HG03159 (cell line): Measurements from ENCODE around the gene UGT8.
"Not testable (repeated sequence)": the region's sequence is repeated elsewhere in the genome, so short reads cannot be mapped to it uniquely, and the experiment has no call there.

Experiments used
- ATAC-seq: cut with Tn5 transposase; IDR thresholded peaks from one replicate; pipeline ENCODE4 v1.9.1; 2021; ENCODE audit warnings: mild to moderate bottlenecking, moderate library complexity; ENCODE audit not compliant: unreplicated experiment

Gene UGT8

DNA sequence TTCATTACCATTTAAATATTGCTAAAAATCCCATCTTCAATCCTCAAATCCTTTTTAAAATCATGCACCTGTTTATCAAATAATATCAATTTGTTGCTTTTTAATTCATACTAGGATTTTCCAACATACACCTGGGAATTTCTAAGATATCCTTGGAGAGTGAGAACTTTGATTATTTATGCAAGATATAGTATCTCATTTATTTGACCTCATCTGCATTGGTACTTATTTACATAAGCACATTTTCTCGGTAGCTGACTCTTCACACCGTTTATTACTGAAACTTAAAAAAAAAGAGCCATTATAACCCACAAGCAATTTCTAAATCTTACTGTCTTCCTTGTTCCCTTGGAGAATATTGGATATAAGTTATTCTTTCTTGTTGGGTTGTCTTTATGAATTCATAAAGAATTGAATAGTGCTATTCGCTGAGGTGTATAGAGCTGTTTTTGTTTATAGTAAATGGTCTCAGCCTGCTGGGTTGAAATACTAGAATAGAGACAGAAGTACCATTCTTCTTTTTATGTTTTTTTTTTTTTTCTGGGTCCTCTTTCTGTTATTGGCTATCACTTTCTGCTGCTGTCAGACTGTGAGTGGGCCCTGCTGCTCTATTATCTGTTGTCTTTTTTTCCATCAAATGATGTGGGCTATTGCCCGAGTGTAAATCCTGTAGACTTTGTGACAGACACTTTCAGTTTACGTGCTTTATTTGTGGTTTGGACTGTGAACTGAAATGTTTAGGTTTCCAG, 2.9 kb downstream of the UGT8 start:
- ATAC-seq = peak; percentile 32

DNA sequence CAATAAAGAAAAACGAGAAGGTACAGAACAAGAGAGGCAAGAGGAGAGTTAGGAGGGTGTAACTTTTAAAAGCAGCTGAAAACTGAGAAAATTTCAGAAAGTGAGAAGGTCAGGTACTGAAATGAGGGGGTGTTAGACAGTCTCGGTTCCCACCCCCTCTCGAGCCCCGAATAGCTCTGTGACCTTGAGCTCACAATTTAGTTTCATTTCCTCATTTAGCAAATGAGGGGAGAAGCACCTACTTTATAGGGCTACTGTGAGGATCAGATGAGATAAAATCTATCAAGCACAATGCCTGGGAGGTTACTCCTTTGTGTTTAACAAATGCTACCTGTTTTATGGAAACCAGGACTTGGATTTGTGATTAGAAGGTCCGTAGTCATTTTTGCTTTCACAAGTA, 4.9 kb downstream of the UGT8 start:
- ATAC-seq = peak; percentile 92

GRCh38 chr4:114606245-114606644, 7.6 kb downstream of the UGT8 start:
- no peak for ATAC-seq

- no peak for ATAC-seq
These were observed 8.4 kb downstream of the UGT8 start for GRCh38 chr4:114607056-114607455.

DNA sequence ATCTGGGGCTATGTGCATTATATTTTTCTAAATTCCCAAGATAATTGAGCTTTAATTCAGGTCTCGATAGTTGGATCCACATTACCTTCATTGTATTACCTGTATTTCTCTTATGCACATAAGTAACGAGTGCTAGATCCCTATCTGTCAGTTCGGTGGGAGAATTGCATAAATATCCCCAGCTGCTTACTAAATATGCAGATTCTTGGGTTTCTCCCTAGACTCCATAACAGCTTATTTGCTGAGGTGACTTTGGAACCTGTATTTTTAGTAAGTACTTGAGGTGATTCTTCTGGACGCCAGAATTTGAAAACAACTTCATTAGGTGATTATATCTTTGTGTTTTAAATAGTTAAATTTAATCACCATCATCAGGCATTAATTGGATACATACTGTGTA, 15.0 kb downstream of the UGT8 start:
- no peak for ATAC-seq

DNA sequence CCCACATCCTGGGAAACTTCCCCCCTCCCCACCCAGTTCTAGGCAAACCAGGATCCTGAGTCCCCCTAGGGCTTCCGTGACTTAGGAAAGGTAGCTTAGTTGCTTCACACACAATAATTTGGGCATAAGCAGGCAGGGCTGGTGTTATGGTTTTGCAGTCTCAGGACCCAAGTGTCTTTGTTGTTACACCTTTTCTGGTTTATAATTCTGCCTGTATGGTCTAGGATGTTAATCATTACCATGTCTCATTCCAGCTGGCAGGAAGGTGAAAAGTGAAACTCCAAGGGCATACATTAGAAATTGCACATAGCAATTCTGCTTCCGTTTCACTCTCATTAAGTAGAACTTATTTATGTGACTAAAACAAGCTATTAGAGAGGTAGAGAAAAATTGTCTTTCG, 16.8 kb downstream of the UGT8 start:
- peak; percentile 65 for ATAC-seq

DNA sequence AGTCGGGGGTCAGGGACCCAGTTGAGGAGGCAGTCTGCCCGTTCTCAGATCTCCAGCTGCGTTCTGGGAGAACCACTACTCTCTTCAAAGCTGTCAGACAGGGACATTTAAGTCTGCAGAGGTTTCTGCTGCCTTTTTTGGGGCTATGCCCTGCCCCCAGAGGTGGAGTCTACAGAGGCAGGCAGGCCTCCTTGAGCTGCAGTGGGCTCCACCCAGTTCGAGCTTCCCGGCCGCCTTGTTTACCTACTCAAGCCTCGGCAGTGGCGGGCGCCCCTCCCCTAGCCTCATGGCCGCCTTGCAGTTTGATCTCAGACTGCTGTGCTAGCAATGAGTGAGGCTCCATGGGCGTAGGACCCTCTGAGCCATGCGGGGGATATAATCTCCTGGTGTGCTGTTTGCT, 17.4 kb downstream of the UGT8 start:
- not testable (repeated sequence) for ATAC-seq

- ATAC-seq = no peak
These were observed 27.6 kb downstream of the UGT8 start for GRCh38 chr4:114626196-114626595.

DNA sequence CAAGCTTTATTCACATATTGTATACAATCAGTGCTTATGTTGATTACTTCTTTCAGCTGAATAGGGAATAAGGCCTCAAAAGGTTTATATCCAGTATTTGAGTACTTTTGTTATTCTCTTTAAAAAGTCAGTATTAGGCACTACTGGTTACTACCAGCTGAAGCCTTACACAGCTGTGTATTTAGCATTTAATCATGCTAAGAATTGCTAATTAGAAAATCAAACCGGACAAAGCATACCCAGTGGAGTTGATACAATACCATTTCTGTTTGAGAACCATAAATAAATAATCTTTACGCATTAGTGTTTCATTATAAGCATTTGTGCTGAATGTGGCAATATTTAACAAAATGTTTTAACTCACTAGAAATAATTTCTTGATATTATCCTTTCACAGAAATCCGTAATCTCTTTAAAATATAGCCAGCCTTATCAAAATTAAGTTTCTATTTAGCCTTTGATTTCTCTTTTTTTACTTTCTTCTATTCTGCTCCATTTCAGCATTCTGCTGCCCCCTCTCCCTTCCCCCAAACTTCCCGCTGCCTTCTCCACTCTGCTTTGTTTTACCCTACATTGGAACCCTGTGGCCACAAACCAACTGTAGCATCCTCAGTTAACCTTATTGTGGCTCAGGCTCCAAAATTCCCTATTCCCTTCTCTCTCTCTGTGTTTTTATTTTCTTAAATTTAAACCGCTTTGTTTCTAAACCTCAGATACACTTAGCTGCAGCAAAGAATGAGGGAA, 37.8 kb downstream of the UGT8 start:
- ATAC-seq = no peak

DNA sequence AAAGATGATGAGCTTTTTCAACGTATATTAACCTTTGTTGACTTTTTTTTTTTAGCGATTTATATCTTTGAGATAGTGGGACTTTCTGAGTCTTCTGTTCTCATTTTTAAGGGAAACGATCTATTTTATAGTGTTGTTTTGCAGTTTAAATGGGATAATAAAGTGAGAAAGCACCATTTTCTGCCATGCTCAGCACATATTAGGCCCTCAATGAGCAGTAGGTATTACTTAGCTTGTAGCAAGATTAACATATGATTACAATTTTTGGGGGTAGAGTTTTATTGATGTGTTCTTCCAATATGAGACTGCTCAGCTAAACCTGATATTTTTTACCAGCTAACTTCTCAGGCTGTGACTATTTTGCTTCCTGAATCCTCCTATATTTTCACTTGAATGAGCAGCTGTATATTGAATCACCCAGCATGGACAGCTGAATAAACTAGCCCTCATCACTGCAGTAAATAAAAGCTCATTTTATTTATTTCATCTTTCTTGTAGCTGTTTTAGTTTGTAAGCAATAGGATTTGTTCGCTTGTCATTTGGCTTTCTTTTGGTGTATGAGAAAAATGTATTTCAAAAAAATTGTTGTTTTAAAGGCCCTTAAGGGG, 43.7 kb downstream of the UGT8 start:
- no peak for ATAC-seq

- ATAC-seq = no peak
These were observed 51.3 kb downstream of the UGT8 start for GRCh38 chr4:114649908-114650307.

- no peak for ATAC-seq
These were observed 55.1 kb downstream of the UGT8 start for GRCh38 chr4:114653675-114654074.

- ATAC-seq = no peak
These were observed 56.0 kb downstream of the UGT8 start for GRCh38 chr4:114654592-114654991.

DNA sequence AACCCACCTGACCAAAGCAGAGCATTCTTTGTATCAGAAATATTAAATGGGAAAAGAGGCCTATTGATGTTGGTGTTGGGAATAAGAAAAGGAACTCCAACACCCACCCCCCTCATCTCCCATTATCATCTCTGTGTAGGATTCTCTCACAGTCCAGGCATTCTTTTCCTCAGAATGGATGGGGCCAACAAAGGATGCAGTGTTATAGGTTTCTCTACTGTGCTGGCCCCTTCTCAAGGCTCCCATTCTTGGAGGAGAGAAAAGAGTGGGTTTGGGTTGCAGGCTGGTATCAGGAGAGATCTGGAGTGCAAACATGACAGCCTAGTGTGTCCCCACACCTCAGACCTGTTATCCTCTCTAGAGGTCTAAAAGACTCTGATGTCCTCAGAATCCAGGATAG, 59.6 kb downstream of the UGT8 start:
- no peak for ATAC-seq

DNA sequence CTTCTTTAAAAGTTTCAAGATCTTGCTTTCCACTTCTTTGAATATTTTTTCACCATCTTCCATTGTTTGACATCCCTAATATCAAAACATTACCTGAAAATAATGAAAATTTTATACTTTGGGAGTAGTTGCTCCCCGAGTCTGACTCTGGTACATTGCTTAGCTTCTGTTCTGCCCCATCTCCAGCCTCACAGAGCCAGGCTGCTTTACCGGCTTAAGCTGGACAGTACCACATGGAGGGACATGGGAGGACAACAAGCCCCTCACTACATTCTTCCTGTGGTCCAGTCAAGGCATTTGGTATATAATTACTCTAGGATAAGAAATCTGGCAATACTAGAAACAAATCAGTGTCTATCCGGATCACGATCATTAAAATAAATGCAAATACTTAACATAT, 60.2 kb downstream of the UGT8 start:
- no peak for ATAC-seq

DNA sequence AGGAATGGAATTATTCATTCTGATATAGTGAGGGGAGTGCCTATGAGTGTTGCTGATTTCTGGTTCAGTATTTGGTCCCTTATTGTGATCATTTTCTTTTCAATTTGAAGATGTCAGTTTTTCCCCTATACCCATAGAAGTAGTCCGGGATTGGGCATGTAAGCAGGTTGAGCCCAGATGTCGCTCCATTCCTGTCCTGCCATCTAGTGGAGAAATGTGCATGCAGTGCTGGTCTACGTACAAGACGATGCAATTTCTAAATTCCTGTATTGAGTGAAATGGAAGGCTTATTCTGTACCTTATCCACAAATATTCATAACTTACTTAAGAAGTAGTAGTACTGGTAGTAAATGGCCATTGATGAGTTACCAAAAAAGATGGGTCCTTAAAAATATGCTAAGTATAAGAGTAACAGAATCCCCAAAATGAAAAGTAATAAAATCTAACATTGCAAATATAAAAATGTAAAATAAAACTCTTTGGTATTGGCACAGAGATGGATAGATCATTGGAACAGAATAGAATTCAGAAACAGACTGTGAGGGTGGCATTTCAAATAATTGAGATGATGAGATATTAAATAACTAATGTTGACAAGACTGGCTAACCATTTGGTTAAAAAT, 60.9 kb downstream of the UGT8 start:
- ATAC-seq = peak; percentile 98

DNA sequence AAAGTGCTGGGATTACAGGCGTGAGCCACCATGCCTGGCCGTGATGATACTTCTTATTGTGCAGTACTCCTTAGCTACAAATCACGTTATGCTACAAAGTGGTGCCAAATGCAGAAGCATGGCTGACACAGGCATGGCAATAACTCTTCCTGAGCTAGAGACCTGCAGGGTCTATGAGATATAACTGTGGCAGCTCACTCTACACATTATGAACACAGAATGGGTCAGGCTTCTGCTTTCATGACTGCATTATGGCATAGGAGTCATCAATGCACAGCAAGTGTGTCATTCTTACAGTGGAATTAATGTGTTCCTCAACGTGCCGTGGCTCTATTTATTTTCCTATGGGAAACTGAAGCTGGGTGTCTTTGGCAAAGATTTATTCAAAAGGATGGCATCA, 64.5 kb downstream of the UGT8 start:
- ATAC-seq = no peak

GRCh38 chr4:114668577-114668976, 70.0 kb downstream of the UGT8 start:
- ATAC-seq = no peak

DNA sequence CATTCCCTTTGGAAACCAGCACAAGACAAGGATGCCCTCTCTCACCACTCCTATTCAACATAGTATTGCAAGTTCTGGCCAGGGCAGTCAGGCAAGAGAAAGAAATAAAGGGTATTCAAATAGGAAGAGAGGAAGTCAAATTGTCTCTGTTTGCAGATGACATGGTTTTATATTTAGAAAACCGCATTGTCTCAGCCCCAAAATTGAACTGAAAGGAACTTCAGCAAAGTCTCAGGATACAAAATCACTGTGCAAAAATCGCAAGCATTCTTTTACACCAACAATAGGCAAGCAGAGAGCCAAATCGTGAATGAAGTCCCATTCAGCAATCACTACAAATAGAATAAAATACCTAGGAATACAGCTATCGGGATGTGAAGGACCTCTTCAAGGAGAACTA, 72.1 kb downstream of the UGT8 start:
- ATAC-seq = not testable (repeated sequence)

GRCh38 chr4:114673306-114673705, 74.7 kb downstream of the UGT8 start:
- no peak for ATAC-seq

- ATAC-seq = no peak
These were observed 75.5 kb downstream of the UGT8 start for GRCh38 chr4:114674080-114674479.
